ENCODE results near the gene CDK5RAP2.

Gene CDK5RAP2

DNA sequence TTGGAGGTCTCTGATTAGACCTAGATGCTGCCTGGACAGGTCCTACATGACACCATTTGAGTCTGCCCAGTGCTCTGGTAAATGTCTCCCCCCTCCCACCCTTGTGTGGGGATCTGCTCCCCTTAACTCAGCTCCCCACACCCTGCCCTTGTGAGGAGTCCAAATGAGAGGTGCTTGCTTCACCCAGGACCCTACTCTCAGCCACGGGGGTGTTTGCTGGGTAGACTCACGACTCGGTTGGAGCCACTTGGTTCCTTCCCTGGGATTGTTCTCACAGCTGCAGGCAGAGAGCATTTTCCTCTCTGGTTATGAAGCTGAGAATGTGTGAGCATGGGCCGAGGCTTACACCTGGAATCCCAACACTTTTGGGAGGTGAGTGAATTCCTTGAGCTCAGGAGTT is 204.7 kb downstream of the CDK5RAP2 start:
- DNase-seq: no peak

DNA sequence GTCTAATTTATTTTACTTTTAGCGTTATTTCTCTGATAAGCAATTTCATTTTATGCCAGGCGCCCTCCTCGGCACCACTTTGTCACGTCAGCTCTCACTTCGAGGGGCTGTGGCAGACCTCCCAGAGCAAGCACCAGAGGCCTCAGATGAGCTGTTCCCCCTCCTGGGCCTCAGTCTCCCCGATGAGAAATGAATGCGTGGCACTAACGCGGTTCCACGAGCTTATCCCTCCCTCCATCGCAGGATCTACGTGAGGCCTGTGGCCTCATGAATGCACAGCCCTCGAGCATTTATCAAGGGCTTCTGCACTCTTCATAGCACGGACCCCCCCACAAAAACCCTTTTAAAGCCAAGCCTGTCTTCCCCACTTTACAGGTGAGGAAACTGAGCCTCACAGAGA is 205.2 kb downstream of the CDK5RAP2 start:
- no peak for DNase-seq

DNA sequence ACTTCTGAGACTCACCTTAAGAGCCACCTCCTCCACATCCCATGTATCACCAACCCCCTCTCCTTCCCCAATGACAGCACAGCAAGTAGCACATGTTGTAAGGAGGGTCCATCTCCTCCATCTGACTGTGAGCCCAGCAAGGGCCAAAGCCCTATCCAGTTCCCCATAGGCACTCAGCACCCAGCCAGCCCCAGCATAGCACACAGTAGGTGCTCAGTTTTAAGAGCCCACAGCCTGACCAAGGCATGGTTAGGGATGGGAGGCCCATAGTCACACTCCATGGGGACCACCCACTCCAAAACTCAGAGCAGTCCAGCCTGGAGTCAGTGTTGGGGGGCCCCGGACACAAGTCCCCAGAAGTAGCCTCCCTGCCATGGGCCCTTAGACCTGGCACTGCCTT is 205.7 kb downstream of the CDK5RAP2 start:
- DNase-seq: no peak

DNA sequence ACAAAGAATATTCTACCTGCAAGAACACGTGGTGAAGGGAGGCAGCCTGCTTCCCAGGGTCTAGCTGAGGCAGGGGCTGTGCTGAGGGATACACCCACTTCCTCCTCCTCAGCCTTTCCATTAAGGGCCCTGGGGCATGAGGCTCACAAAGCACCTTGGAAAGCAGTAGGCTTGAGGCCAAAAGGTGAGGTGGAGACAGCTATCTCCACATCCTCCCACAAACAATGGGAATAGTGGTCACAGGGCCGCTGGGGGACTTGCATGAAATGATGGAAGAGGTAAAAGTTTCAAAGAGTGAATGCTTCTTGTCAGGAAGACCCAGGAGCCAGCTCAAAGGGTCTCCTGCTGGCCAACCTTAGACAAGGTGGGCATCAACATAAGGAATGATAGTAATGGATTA is 207.9 kb downstream of the CDK5RAP2 start:
- DNase-seq: no peak

DNA sequence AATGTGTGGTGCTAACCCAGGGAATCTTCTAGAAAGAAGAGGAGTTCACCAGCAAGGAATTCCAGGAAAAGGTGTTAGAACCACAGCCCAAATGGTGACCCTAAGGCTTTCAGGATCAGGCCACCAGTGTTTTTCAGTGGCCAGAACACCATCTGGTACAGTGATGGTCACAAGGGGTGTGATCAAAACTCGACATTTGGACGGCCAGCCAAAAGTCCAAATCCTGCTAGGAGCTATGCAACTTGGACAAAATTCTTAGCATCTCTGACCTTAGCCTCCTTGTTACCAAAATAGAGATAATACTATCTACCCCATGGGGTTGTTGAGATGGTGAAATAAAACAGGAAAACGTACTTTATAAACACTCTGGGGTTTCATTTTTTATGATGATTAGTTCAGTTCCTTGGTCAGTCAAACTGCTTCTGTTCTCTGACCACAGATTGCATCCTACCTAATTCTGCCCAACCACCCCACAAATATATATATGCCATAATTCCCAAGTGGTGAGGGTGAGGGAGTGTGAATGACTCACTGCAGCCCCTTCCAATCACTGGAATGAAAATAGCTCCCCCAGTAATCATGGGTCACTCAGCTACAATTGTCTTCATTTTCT is 210.3 kb downstream of the CDK5RAP2 start:
- DNase-seq: no peak

DNA sequence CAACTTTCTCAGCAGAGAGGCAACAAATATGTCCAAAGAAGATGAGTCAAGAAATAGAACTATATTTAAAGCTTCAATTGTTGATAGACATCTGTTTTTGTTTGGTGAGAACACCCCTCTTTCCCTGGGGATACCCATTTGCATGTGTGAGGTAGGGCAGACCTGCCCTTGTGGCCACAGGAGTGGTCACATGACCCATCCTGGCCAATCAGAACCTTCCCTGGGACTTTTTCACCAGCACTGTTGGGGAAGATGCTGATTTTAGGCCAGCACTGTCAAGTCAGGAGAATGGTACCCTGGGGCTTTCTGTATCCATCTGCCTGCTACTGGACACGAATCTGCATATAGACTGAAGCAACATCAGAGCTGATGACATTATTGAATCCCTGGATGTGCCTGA is 211.2 kb downstream of the CDK5RAP2 start:
- no peak for DNase-seq

DNA sequence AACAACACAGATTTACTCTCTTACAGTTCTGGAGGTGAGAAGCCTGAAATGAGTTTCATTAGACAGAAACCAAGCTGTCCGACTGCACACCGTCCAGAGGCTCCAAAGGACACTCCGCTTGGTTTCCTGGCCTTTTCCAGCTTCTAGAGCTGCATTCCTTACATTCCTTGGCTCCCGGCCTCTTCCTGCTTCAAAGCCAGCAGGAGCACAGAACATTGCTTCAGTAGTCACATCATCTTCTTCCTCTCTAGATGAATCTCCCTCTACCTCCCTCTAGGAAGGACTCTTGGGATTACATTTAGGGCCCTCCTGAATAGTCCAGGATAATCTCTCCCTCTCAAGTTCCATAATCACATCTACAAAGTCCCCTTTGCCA is 213.3 kb downstream of the CDK5RAP2 start:
- DNase-seq: no peak

DNA sequence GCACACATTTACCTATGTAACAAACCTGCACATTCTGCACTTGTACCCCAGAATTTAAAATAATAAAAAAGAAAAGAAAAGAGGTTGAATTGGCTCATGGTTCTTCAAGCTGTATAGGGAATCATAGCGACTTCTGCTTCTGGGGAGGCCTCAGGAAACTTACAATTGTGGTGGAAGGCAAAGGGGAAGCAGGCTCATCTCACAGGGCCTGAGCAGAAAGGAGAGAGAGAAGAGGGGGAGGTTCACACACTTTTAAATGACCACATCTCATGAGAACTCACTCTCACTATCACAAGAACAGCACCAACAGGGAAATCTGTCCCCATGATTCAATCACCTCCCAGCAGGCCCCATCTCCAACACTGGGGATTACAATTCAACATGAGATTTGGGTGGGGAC is 214.6 kb downstream of the CDK5RAP2 start:
- no peak for DNase-seq

DNA sequence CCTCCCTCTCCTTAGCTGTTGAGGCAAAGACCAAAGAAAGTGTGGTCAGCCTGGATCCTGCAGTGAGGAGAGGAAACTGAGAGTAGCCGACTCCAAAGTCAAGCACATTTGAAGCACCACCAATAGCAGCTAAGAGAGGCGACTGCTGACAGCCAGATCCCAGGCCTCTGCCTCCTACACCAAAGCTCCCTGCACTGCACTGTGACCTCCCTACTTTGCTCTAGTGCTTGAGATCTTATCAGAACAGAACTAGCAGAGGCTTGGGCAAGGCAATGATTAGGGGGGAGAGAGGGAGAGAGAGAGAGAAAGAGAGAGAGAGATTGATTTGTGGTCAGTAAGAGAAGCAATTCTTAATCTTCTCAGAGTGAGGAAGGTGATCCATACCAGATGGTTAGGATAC is 216.3 kb downstream of the CDK5RAP2 start:
- no peak for DNase-seq

DNA sequence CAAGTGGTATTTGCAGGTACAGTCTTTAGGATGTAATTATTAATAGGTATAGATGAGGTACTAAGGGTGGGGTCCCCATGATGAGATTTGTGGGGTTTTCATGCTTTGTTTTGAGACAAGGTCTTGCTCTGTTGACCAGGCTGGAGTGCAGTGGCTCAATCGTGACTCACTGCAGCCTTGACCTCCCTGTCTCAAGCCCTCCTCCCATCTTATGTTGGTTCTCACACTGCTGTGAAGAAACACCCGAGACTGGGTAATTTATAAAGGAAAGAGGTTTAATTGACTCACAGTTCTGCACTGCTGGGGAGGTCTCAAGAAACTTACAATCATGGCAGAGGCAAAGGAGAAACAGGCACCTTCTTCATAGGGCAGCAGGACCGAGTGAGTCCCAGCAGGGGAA is 217.5 kb downstream of the CDK5RAP2 start:
- DNase-seq: no peak

DNA sequence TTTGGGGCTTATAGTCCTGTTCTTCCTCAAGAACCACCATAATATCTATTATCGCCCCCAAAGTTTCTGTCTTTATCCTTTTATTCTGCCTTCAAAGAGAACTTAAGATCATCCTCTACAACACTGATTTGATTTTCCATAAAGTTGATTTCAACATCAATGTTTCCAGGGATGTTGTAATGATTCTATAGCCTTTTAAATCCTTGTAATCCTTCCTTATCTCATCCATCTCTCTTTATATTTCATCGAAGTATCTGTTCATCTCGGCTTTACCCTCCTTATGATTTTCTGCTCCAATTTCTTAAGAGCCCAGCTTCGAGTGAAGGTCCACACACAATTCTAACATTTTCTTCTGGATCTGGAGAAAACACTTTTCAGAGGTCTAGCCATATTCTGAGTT is 218.4 kb downstream of the CDK5RAP2 start:
- DNase-seq: no peak

DNA sequence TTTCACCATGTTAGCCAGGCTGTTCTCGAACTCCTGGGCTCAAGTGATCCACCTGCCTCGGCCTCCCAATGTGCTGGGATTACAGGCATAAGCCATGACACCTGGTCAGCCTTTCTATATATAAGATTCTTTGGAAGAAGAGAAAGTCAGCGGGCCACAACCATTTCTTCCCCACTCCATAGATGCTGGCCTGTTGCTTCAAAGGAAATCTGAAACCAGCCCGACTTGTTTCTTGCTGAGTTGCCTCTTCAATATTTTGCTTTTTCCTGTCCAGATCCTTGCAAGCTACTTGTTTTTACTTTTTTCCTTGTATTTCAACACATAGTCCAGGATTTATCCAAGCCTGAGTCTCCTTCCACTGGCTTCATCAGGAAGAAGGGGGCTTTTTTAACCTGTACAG is 219.5 kb downstream of the CDK5RAP2 start:
- DNase-seq: no peak

DNA sequence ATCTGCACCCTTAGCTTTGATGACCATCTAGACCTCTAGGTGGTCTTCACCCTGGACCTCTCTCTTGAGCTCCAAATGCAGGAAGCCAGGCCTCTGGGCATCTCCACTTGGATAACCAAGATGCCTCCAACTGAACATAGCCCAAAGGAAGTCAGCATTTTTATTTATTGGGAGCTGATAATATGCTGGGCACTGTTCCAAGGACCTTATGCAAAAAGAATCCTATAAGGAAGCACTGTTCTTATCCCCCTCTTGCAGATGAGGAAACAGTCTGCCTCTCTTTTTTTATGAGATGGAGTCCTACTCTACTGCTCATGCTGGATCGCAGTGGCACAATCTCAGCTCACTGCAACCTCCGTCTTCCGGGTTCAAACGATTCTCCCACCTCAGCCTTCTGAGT is 219.9 kb downstream of the CDK5RAP2 start:
- DNase-seq: no peak

DNA sequence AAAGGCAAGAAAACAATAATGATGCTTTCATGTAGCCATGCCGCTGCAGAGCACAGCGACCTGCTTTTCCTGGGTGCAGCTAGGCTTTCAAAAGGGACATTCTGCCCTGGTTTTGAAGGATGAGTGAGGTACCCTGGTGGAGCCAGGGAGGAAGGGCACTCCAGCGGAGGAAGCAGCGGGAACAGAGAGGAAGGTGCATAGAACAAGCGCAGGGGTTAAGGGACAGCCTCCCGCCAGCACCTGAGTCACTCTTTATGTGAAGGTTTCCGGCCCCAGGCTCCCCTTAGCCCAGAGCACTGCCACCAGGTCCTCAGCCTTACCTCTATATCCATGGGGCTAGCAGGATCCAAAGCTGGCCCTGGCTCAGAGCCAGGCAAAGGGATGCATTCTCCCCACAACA is 221.1 kb downstream of the CDK5RAP2 start:
- no peak for DNase-seq

DNA sequence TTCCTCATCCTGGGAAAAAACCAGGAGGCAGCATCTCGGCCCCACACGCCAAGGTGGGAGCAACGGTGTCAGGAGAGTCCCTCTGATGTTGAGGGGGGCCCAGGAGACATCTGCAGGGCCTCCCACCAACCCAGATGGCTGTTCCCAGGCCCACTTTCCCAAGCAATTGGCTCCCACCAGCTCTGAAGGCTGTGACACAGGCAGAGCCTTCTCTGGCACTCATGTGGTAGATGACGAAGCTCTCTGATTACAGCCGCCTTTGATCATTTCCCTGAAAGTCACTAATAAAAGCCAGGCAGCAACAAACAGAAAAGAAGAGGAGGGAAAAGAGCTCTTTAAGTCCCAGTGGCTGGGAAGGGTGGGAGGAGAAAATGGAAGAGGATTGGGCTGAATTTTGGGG is 226.5 kb downstream of the CDK5RAP2 start:
- DNase-seq: no peak

DNA sequence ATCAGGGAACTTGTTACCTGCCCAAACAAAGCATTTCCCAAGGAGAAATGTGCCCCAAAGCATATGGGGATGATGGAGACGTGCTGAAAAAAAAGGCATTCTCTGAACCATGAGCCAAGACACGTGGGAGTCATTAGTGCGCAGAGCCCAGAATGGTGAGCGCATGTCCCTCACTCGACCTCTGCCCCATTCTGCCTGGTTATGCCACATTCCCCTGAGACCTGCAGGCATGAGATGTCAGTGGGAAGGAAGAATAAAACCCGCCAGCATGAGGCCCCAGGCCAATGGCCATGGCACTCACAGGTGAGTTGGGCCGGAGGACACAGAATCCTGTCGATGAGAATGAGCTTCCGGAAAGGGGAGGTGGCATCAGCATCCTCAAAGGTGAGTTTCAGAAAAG is 228.9 kb downstream of the CDK5RAP2 start:
- no peak for DNase-seq

DNA sequence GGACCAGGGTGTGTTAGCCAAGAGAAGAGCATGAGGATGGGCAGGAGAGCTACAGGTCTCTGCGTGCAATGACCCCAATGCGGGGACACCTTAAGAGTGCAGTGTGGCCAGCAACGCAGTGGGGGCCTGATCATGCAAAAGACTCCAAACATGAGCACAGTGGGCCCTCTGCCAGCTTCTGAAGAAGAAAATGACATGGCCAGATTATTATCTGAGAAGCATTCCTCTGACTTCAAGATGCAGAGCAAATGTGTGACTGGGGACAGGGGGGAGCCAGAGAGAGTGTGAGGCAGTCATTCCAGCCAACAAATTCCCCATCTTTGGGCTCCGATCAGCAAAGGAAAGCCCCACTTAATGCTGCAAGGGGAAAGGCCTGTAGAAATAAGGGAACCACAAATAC is 229.4 kb downstream of the CDK5RAP2 start:
- no peak for DNase-seq

DNA sequence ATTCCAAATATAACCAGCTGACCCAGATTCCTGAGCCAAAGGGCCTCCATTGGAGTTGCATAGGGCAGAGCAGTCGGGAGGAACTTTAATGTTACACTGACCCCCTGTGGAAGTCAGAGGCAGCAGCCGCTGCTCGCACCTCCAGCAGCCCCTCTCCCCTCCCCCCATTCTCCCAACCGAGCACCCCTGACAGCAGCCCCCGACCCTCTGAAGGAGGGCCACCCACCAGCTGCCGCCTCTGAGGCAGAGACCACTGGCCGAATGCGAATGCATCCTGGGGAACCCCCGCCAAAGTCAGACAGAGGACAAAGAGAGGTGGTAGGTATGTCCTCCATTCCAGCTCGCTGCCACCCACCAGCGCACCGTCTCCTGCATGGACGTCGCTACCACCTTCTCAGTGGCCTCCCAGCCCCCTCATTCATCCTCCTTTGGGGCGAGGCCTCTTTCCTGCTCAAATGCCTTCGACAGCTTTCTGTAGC is 231.0 kb downstream of the CDK5RAP2 start:
- peak; percentile 18 for DNase-seq

DNA sequence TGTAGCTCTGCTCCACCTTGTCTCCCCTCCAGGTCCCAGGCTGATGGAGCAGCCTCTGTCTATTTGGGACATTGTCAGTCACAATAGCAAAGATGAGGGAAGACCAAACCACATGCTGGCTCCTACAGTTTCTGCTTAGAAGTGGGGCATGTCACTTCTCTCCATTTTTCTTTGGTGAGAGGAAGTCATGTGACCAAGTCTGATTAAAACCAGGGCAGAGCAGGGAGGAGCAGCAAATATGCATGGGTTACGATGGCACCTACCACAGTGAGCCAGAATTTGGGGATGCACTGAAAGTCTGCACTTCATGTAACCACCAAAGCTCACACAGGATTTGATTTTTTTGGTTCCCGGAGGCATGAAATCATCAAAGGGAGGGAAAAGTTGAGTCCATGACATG is 234.6 kb downstream of the CDK5RAP2 start:
- no peak for DNase-seq

DNA sequence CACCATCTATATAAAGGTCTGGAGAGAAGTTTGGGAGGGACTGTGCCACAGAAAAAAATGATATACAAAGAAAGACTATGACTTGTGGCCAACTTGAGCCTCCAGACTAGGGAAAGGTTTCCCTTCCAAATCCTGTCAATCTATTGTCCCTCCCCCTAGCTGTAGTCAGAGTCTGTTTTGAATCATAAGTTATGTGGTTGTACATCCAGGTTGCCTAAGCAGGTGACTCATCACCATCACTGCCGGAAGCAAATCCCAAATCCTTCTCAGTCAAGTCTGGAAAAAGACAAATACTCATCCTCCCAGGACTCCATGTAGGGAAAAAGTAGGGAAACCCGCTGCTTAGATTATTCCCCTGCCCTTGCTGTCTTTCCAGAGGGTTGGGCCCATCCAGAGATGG is 235.7 kb downstream of the CDK5RAP2 start:
- no peak for DNase-seq

DNA sequence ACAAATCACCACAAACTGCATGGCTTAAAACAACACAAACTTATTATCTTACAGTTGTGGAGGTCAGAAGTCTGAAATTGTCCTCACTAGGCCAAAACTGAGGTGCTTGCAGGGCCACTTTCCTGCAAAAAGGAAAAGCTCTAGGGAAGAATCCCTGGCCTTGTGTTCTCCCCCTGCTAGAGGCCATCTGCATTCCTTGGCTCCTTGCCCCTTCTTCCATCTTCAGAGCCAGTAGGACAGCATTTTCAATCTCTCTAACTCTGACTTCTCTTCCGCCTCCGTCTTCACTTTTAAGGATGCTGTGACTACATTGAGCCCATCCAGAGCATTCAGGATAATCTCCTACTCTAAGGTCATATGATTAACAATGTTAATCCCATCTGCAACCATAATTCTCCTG is 236.6 kb downstream of the CDK5RAP2 start:
- DNase-seq: no peak
